HepG2 (cell line): Measurements from ENCODE around the gene HDAC5. TPM values are rescaled to one million over a fixed set of nuclear protein-coding genes. Genes with fewer than 3 reads are reported as not detected.

Experiments used
- CERS6 ChIP-seq: sonication (generic); formaldehyde crosslinking; IDR thresholded peaks from 2 replicates; pipeline ENCODE4 v1.5.0; 2020; ENCODE audit warnings: missing genetic modification reagents
- CHCHD3 ChIP-seq: sonication (generic); formaldehyde crosslinking; IDR thresholded peaks from 2 replicates; pipeline ENCODE4 v1.8.0; 2022; ENCODE audit warnings: mild to moderate bottlenecking, missing genetic modification reagents, moderate library complexity
- ETV6 ChIP-seq: sonication (generic); formaldehyde crosslinking; conservative IDR thresholded peaks from 2 replicates; pipeline ENCODE4 v1.4.0; 2020; ENCODE audit warnings: missing genetic modification reagents
- MED1 ChIP-seq: sonication (generic); formaldehyde crosslinking; IDR thresholded peaks from 2 replicates; pipeline ENCODE4 v1.4.0; 2020; ENCODE audit warnings: missing genetic modification reagents
- POLR2G ChIP-seq: fragments of 200-400 bp; formaldehyde crosslinking; IDR thresholded peaks from 2 replicates; pipeline ENCODE4 v1.6.1; 2018; ENCODE audit warnings: mild to moderate bottlenecking, low read depth, low read length, moderate library complexity
- RAD51 ChIP-seq: fragments of 450-650 bp; IDR thresholded peaks from 2 replicates; pipeline ENCODE4 v1.6.1; 2016; ENCODE audit warnings: borderline replicate concordance
- RCOR2 ChIP-seq: IDR thresholded peaks from 2 replicates; pipeline ENCODE4 v1.6.1; 2016; ENCODE audit warnings: missing biosample characterization, missing genetic modification reagents
- RXRB ChIP-seq: IDR thresholded peaks from 2 replicates; pipeline ENCODE4 v1.6.1; 2016; ENCODE audit warnings: borderline replicate concordance, missing genetic modification reagents, missing compliant biosample characterization
- SKIL ChIP-seq: sonication (generic); formaldehyde crosslinking; IDR thresholded peaks from 2 replicates; pipeline ENCODE4 v1.8.0; 2022; ENCODE audit warnings: missing genetic modification reagents, mild to moderate bottlenecking, moderate library complexity, borderline replicate concordance
- SMARCE1 ChIP-seq: fragments of 450-650 bp; IDR thresholded peaks from 2 replicates; pipeline ENCODE4 v1.6.1; 2017; ENCODE audit warnings: borderline replicate concordance
- SOX13 ChIP-seq, 3 experiments: fragments of 450-650 bp in 1 of 3; sonication (generic) in 1 of 3; formaldehyde crosslinking in 1 of 3; IDR thresholded peaks in 2 of 3; conservative IDR thresholded peaks in 1 of 3; 2 replicates each; pipeline versions ENCODE4 v1.5.0 to v1.6.1; 2016 to 2020; ENCODE audit warnings: antibody characterized with exemption in 1 of 3, mild to moderate bottlenecking in 1 of 3, missing compliant biosample characterization in 1 of 3, missing genetic modification reagents in 1 of 3, moderate library complexity in 1 of 3
- U2AF2 ChIP-seq: fragments of 200-400 bp; formaldehyde crosslinking; IDR thresholded peaks from 2 replicates; pipeline ENCODE4 v1.6.1; 2017; ENCODE audit warnings: low read depth, mild to moderate bottlenecking, low read length
- YEATS4 ChIP-seq: sonication (generic); formaldehyde crosslinking; IDR thresholded peaks from 2 replicates; pipeline ENCODE4 v1.4.0; 2020; ENCODE audit warnings: missing genetic modification reagents, borderline replicate concordance
- ZBTB38 ChIP-seq: sonication (generic); formaldehyde crosslinking; IDR thresholded peaks from 2 replicates; pipeline ENCODE4 v1.5.1; 2020; ENCODE audit warnings: mild to moderate bottlenecking, missing genetic modification reagents
- ZKSCAN1 ChIP-seq: fragments of 150-350 bp; IDR thresholded peaks from 2 replicates; pipeline ENCODE4 v1.6.1; 2014; ENCODE audit warnings: low read length
- ZNF235 ChIP-seq: sonication (generic); formaldehyde crosslinking; IDR thresholded peaks from 2 replicates; pipeline ENCODE4 v1.8.1; 2023; ENCODE audit warnings: mild to moderate bottlenecking, missing genetic modification reagents, borderline replicate concordance
- ZNF263 ChIP-seq: sonication (generic); formaldehyde crosslinking; IDR thresholded peaks from 2 replicates; pipeline ENCODE4 v1.4.0; 2020; ENCODE audit warnings: missing genetic modification reagents
- ZNF337 ChIP-seq: sonication (generic); formaldehyde crosslinking; IDR thresholded peaks from 2 replicates; pipeline ENCODE4 v1.5.1; 2020; ENCODE audit warnings: missing genetic modification reagents, low read depth, mild to moderate bottlenecking, borderline replicate concordance
- ZNF503 ChIP-seq: sonication (generic); formaldehyde crosslinking; IDR thresholded peaks from 2 replicates; pipeline ENCODE4 v1.4.0; 2020; ENCODE audit warnings: missing genetic modification reagents
- ZNF558 ChIP-seq: sonication (generic); formaldehyde crosslinking; IDR thresholded peaks from 2 replicates; pipeline ENCODE4 v1.9.0; 2022; ENCODE audit warnings: mild to moderate bottlenecking, missing genetic modification reagents, borderline replicate concordance
- ZNF589 ChIP-seq: sonication (generic); formaldehyde crosslinking; conservative IDR thresholded peaks from 2 replicates; pipeline ENCODE4 v1.8.0; 2022; ENCODE audit warnings: mild to moderate bottlenecking, moderate library complexity, missing genetic modification reagents
- ZNF740 ChIP-seq: sonication (generic); formaldehyde crosslinking; IDR thresholded peaks from 2 replicates; pipeline ENCODE4 v1.4.0; 2020; ENCODE audit warnings: missing genetic modification reagents
- ZNF766 ChIP-seq: sonication (generic); formaldehyde crosslinking; IDR thresholded peaks from 2 replicates; pipeline ENCODE4 v1.5.0; 2020; ENCODE audit warnings: missing genetic modification reagents, borderline replicate concordance
- ZNF781 ChIP-seq: sonication (generic); formaldehyde crosslinking; IDR thresholded peaks from 2 replicates; pipeline ENCODE4 v1.5.1; 2020; ENCODE audit warnings: borderline replicate concordance, mild to moderate bottlenecking, missing genetic modification reagents; ENCODE audit errors: not compliant biosample characterization
- ZNF883 ChIP-seq: sonication (generic); formaldehyde crosslinking; IDR thresholded peaks from 2 replicates; pipeline ENCODE4 v1.5.1; 2020; ENCODE audit warnings: mild to moderate bottlenecking, missing genetic modification reagents; ENCODE audit errors: not compliant biosample characterization
- polyA plus RNA-seq, 8 experiments: library from polyadenylated mRNA; depleted of rRNA in 3 of 8; stranded (reverse) in 7 of 8; unstranded in 1 of 8; fragments of >200 nt; fragmentation: Illumina TruSeq in 4 of 8; extraction: Trizol in 4 of 8; gene quantifications; 2 replicates each; pipeline versions ENCODE4 v1.2.1 to v1.2.3, GENCODE V29; 2011 to 2016; ENCODE audit warnings: low read depth in 4 of 8, missing spikeins in 1 of 8, mixed read lengths in 1 of 8; ENCODE audit not compliant: insufficient read depth in 1 of 8
- total RNA-seq, 5 experiments: library from RNA; depleted of rRNA; stranded (reverse); fragments of >200 nt; fragmentation: Illumina TruSeq; extraction: Trizol; gene quantifications; 2 replicates each; pipeline ENCODE4 v1.2.3, GENCODE V29; 2016; ENCODE audit warnings: low read depth in 1 of 5

Gene HDAC5
- total and polyA plus RNA-seq, 2 of the 13 experiments (the other 11 are each of a cell fraction or from before 2014, with no cell fraction given): 46.4 to 85.4 TPM

- TF ChIP-seq CHCHD3 (CRISPR knock-in tag) (0 out of 2 replicates have a peak, but pooled peaks have one; percentile 19), RCOR2 (CRISPR knock-in tag) (no peak), ZNF740 (CRISPR knock-in tag) (no peak), ZNF883 (peak; percentile 47), ZKSCAN1 (no peak), RXRB (CRISPR knock-in tag) (no peak), ZNF781 (CRISPR knock-in tag) (no peak), ZNF589 (CRISPR knock-in tag) (0 out of 2 replicates have a peak, but pooled peaks have one; percentile 57), RAD51 (no peak), ZNF235 (no peak), POLR2G (peak; percentile 87), SKIL (CRISPR knock-in tag) (no peak), SMARCE1 (no peak), ZNF558 (0 out of 2 replicates have a peak, but pooled peaks have one; percentile 11), CERS6 (no peak), ZNF766 (no peak), ZNF337 (CRISPR knock-in tag) (0 out of 2 replicates have a peak, but pooled peaks have one; percentile 55), ETV6 (CRISPR knock-in tag) (no peak), ZNF503 (CRISPR knock-in tag) (peak; percentile 18; the same call in 1 of the 2 replicates), SOX13 (IDR thresholded peaks at IDR 0.05) (no peak), SOX13 (CRISPR knock-in tag; conservative IDR thresholded peaks at IDR 0.05 in 1 of 2, IDR thresholded peaks at IDR 0.05 in 1 of 2) (no peak), ZNF263 (CRISPR knock-in tag) (no peak), U2AF2 (no peak), MED1 (CRISPR knock-in tag) (no peak), ZBTB38 (CRISPR knock-in tag) (no peak; the same call in 1 of the 2 replicates), YEATS4 (CRISPR knock-in tag) (peak; percentile 85; the same call in 1 of the 2 replicates)
These were observed 57.1 kb downstream of the HDAC5 start, which contains the start of gene LSM12 (continued) for GRCh38 chr17:44066204-44066930.
